GM18867 (cell line): ENCODE data around the gene KRTAP13-4.

Source experiments
- ATAC-seq: cut with Tn5 transposase; IDR thresholded peaks from one replicate; pipeline ENCODE4 v1.9.1; 2021; ENCODE audit warnings: mild to moderate bottlenecking, moderate library complexity; ENCODE audit not compliant: unreplicated experiment

Gene KRTAP13-4

GRCh38 chr21:30430170-30430655 lies at the start of gene KRTAP13-4:
Gene KRTAP13-4 (plus strand): TSS chr21:30430220. CDS start chr21:30430276, 56 bp downstream.
- no peak for ATAC-seq

GRCh38 chr21:30382201-30382600 lies 47.8 kb upstream of the KRTAP13-4 start:
- no peak for ATAC-seq

DNA sequence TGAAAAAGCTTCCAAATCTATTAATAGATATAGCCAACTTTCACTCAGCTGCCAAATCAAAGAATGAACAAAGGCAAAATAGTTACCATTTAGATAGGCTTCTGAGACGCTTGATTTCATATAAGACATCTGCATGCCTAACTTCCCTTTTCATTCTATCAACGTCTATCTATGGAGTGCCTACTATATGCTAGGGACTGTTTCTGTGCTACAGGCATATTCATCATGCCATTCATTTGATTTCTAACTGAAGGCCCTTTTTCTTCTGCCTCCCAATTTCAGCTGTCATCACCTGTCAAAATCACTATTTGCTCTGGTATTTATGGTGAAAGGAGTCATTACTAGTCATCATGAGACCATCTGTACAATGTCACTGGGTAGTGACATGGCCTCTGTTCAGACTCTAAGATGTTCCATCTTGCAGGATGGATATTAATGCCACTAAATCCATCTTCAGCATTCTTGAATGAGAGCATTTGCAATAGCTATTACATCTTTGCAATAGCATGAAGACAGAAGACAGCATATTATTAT lies 38.5 kb upstream of the KRTAP13-4 start:
- ATAC-seq: no peak

DNA sequence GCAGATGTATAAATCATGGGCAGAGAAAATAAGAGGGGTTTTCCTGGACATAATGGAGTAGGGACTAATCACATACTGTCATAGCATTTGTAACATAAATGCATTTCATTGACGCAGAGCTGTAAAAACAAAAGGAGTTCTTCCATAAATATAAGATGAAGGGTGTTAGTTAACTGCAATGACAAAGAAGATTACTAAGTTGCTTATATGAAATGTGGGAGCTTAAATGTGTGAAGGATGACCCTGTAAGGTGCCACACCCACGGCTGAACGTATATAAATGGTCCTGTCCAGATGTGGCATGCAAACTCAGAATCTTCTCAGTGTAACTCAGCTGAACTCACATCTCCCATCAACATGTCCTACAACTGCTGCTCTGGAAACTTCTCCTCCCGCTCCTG lies 34.3 kb upstream of the KRTAP13-4 start, which contains the start of gene KRTAP13-1:
Gene KRTAP13-1 (plus strand): TSS at position 301 of the 400 bp plus-strand sequence. CDS start 56 bp downstream, at position 357.
- ATAC-seq: no peak

DNA sequence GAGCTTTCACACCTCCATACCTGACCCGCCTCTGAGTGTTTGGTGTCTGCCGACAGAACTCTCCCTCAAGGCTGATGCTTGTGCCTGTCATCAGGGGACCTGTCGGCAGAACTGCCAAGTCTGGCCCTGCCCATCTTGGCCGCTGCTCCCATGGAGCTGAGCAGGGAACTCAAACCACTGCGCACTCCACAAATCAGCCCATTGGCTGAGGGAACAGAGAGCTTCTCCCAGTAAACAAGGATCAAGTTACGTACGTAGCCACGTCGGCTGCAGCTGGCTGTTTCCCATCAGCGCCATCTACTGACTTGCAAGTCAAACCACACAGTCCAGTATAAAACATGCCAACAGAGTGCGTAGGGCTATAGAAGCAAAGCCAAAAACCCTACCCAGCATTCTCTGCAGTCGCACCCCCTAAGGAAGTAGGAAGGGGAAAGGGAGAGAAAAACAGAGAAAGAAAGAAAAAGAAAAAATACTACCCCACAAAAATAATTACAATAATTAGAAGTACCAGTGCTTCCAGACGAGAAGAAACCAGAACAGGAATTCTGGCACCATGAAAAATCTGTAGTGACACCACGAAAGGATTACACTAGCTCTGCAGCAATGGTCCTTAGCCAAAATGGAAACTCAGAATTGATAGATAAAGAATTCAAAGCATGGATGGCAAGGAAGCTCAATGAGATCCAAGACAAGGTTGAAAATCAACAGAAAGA lies 21.1 kb upstream of the KRTAP13-4 start:
- ATAC-seq: peak; percentile 89

- ATAC-seq: no peak
Measured at GRCh38 chr21:30415993-30416392, 14.0 kb upstream of the KRTAP13-4 start.

- no peak for ATAC-seq
Measured at GRCh38 chr21:30425826-30426225, 4.2 kb upstream of the KRTAP13-4 start, which contains the start of gene KRTAP13-3. Gene KRTAP13-3 (minus strand): TSS chr21:30425926. CDS start chr21:30425912, 14 bp downstream.

- ATAC-seq: no peak
Measured at GRCh38 chr21:30426731-30427130, 3.3 kb upstream of the KRTAP13-4 start.

DNA sequence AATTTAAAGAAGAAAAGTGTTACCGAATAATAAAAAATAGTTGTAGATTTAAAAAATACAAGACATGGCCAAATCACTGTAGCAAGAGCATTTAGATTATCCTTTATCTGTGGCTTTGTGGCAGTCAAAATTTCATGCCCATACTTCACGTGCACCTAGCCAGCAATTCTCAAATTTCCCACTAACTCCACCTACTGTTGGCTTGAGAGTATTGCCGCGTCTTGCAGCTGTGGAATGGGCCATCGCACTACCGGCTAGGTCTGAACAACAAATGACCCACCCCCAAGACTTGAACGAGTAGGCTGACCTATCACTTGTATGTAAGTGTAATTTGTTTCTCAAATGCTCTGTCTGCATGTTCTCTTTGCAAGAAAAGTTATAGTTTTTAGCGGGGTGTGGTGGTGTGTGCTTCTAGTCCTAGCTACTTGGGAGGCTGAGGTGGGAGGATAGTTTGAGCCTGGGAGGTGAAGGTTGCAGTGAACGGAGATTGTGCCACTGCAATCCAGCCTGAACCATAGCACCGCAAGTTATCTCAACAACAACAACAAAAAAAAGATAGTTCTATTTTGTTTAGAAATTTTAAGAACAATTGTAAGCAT lies 4.1 kb downstream of the KRTAP13-4 start:
- peak; percentile 95 for ATAC-seq

GRCh38 chr21:30437010-30437565 lies 7.1 kb downstream of the KRTAP13-4 start:
- no peak for ATAC-seq

DNA sequence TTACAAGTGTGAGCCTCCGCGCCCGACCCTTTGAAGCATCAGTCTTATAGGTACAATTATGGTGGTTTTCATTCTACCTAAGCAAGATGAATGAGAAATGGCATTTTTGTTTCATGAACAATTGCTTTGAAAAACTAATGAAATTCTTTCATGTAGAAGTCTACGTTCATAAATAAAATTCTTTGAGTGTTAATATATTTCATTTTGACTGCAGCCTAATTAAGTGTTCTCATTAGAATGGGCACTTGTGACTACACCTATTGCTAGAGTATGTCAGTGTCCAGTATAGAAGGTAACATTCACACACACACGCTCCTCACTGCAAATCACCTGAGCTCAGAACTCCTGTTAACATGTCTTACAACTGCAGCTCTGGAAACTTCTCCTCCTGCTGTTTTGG lies 10.0 kb downstream of the KRTAP13-4 start, which contains the start of gene KRTAP15-1:
Gene KRTAP15-1 (plus strand): TSS at position 301 of the 400 bp plus-strand sequence. CDS start 53 bp downstream, at position 354.
- no peak for ATAC-seq

DNA sequence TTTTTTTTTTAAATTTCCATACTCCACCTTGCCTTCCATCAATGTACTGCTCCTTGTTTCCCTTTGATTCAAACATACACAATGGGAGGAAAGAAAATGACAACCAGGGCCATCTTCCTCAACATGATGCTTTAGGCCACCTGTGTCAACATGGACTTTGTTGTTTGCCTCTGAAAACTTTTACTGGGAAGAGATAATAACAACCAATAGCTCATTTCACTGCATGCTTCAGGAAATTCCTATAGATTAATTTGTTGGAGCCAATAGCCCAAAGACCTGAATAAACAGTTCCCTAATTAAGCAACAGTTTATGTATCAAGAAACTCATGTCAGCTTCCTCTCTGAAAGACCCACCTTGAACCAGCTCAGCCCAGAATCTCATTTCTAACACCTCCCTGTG lies 13.2 kb downstream of the KRTAP13-4 start:
- ATAC-seq: no peak

DNA sequence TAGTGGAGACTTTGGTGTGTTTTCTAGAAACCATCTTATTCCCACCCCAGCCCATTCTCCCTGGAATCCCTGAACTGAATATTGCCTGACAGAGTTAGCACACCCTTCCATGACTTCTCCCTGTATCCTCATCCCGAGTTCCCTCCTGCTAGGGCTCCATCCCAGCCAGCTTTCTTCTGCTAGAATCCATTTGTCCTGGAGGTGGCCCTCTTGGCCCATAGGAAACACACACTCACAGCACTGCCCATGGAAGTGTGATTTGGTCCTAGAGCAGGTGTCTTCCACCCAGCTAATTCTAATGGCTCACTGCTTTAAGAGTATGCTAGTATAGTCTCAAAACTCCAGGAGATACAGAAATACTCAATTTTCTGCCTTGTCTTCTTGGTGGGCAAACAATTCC lies 14.2 kb downstream of the KRTAP13-4 start:
- ATAC-seq: no peak

- no peak for ATAC-seq
Measured at GRCh38 chr21:30447056-30447455, 17.0 kb downstream of the KRTAP13-4 start.

DNA sequence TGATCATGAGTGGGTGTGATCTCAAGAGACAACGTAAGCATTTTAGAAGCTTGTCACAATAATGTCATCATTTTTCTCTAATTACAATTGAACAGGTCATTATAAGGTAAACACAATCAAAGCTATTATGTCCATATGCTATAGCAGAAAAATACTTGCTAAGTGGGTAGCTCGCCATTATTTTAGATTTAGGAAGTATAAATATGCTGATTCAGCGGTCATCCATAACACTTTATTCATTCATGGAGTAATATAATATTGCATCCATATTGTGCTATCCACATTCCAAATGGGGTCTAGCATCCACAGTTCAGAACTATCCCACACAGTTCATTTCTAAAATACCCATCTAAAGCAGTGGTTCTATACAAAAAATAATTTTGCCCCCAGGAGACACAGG lies 18.5 kb downstream of the KRTAP13-4 start:
- no peak for ATAC-seq

DNA sequence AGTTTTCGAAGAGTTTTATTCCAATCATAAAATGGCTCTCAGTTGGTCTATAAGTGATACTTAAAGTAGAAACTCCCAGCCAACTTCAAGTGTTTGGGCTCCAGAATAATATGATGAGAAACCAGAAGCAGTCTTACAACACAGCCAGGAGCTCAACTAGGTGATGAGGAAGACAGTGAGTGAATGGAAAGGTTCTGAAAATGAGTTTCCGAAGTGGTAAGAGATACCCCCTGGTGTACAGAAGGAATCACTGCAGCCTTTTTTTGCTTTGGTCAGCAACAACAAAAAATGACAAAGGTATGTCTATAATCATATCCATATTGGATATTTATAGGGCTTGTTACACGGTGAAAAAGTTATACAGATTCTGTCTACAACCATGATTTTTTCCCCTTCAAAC lies 33.7 kb downstream of the KRTAP13-4 start:
- no peak for ATAC-seq

DNA sequence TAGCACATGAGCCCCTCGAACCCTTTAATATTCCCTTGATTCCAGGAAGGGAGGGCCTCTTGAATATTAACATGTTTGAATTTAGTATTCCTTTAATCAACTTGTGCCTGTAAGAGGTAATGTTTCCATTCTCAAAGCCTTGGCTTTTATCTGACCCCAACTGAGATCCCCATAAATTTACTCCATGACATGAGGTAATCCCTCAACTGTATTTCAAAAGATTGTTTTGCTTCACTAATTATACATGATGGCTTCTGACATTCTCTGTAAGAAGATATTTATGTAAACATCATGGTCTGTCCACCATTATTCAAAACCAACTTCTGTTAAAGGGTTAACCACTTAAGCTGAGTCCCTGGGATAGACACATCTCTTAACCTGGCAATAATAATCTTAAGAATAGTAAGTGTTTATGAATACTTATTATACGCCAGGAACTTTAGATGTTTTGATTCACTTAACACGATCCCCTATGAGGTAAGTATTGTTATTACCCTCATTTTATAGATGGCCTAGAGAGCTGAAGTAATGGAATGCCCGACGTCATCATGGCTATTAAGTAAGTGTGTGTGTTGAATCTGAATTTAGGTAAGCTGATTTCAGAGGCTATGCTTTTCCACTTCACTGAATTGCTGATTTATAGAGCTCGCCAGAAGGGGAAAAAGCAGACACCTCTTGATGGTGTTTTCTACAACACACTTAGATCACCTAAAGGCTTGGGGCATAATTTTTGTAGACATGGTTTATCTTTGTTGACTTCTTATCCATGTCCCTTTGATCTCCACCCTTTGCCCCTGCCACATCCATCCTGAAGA lies 39.1 kb downstream of the KRTAP13-4 start:
- no peak for ATAC-seq

DNA sequence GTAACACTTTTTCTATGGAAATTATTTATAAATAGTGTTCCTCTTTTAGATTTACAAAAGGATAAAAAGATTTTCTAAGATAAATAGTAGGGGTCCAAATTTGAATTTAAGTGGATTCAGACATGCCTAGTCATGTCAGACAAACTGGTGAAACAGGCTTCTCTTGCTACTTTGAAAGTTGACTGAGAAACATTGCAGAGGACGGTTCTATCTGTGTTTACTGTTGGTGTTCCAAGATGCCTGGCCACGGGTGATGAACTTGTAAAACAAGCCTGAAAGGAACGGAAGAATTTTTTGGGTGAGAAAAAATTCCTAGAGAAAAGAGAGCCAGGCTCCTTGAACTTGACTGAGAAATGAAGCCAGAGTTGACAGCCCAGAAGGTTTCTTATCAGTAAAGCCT lies 48.0 kb downstream of the KRTAP13-4 start:
- ATAC-seq: no peak

DNA sequence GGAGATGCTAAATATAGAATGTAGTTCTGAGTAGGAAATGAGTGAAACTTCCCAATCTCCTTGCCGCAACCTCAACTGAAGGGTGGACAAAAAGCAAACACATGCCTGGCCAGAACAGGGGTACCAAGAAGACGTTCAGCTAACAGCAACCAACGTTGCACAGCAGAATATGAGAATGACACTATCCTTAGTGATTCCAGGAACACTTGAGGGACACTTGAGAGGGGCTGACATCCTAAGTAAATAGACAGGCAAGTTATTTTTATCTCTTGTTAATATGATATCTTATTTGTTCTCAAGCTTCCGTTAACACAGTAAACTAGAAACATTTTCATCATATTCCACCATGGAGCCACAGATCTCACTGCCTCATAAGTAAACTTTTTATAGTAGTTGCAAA lies 49.2 kb downstream of the KRTAP13-4 start:
- no peak for ATAC-seq

- no peak for ATAC-seq
Measured at GRCh38 chr21:30480145-30480544, 50.1 kb downstream of the KRTAP13-4 start, which contains the start of gene KRTAP19-1. Gene KRTAP19-1 (minus strand): TSS chr21:30480367. CDS start chr21:30480317, 50 bp downstream.
